ENCODE data around the gene CDKN2B.
A peak's percentile ranks its signal among the peaks of the same experiment; 100 is the strongest.
"Not testable (repeated sequence)": the region's sequence is repeated elsewhere in the genome, so short reads cannot be mapped to it uniquely, and the experiment has no call there.

The CDKN2B gene, protein sequence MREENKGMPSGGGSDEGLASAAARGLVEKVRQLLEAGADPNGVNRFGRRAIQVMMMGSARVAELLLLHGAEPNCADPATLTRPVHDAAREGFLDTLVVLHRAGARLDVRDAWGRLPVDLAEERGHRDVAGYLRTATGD

DNA sequence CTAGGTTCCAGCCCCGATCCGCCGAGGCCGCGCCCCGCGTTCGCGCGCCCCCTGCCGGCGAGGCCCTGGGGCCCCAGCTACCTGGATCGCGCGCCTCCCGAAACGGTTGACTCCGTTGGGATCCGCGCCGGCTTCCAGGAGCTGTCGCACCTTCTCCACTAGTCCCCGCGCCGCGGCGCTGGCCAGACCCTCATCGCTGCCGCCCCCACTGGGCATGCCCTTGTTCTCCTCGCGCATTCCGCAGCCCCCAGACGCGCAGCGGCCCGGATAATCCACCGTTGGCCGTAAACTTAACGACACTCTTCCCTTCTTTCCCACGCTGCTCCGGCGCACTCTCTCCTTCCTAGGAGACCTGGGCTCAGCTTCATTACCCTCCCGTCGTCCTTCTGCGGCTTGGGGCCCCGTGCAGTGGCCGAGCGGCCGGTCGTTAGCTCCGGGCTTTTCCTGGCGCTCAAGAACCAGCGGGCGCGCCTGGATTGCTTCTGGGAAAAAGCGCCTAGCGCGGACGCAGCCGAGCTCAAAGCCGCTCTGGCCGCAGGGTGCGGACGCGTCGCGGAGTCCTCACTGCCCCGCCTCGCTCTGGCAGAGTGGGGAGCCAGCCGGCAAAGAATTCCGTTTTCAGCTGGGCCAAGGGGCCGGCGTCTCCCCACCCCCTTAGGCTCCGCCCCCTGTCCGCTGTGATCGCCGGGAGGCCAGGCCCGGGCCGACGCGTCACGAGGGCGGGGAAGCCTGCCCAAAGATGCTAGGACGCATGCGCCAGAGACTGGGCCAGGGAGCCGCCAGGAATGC lies at the start of gene CDKN2B:
Gene CDKN2B (minus strand): TSS at position 589 of the 789 bp plus-strand sequence. CDS start 352 bp downstream, at position 237.
- peak; percentile 81 to 94 for DNase-seq

DNA sequence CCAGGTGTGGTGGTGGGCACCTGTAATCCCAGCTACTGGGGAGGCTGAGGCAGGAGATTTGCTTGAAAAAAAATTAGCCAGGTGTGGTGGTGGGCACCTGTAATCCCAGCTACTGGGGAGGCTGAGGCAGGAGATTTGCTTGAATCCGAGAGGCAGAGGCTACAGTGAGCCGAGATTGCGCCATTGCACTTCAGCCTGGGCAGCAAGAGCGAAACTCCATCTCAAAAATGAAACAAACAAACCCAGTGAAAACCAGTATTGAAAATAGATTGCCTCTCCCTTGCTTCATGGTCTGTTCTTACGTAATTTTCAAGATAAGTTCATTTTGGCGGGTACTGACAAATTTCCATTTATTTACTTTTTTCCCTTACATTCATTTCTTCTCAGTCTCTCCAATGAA lies 48.9 kb upstream of the CDKN2B start:
- DNase-seq = not testable (repeated sequence)

DNA sequence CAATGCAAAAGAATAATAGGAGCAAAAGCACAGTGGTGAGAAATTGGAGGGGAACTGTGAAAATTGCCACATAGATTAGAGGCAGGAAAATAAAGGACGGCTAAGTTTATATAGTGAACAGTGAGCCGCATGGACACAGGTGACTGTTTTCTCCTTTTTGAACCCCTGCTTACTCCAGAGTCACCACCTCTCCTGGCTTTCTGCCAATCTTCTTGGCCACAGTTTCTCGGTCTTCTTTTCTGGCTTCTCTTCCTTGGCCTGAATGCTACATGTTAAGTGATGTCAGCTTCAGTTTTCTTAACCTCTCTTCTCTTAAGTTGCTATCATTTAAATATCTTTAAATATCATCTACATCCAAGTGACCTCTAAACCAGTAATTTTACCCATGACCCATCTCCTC lies 47.3 kb upstream of the CDKN2B start:
- no peak for DNase-seq

DNA sequence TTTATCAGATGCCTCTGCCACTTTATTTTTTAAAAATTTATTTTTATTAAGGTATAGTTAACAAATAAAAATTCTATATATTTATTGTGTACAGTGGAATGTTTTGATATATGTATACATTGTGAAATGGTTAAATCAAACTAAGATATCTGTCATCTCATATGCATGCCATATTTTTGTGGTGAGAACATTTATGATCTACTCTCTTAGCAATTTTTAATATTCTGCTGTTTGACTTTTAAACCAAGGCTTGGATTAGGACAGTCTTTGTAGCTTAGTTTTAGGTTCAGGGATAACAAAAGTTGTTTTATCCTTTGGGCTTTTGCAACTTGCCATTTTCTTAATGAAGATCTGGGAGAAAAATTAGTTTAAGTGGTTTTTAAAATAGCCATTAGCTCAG lies 46.0 kb upstream of the CDKN2B start:
- no peak for DNase-seq

DNA sequence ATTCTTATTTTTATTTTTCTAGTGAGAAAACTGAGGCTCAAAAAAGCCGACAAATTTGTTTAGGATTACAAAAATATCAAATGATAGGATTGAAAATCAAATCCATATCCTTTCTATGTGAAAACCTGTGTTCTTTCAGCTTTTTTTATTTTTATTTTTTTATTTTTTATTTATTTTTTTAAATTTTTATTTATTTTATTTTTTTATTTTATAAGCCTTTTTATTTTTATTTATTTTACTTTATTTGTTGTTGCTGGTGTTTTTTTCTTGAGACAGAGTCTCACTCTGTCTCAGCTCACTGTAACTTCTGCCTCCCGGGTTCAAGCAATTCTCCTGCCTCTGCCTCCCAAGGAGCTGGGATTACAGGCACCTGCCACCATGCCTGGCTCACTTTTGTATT lies 45.4 kb upstream of the CDKN2B start:
- DNase-seq = no peak

DNA sequence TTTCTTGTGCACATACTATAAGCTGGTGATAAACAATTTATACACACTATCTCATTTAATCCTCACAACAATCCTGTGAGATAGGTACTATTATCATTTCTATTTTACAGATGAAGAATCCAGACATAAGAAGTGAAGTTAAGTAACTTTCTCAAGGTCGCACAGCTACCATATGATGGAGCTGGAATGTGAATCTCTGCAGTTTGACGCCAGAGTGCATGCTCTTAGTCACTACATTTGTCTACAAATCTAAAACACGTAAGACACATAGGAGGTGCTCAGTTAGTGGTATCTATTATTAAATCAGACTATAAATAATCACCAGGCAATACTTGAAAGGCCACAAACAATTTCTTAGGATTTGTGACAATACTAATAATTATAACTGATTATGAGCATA lies 45.0 kb upstream of the CDKN2B start:
- no peak for DNase-seq

DNA sequence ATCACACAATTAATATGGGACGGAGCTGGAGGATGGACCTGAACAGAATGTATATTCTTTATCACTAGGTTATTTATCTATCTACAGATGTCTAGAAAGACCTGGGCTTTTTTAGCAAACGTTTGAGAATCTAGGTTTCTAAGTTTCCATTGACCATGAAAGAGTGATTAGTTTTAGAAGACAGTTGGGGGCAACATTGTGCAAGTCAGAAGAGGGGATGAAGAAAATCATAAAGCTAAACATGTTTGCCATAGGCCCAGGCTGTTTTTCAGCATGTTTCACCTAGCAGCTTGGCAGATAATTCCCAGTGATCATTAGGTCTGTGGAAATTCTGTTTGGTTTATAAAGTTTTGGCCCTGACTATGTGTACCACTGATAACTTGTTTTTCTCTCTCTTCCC lies 44.1 kb upstream of the CDKN2B start:
- DNase-seq = no peak

DNA sequence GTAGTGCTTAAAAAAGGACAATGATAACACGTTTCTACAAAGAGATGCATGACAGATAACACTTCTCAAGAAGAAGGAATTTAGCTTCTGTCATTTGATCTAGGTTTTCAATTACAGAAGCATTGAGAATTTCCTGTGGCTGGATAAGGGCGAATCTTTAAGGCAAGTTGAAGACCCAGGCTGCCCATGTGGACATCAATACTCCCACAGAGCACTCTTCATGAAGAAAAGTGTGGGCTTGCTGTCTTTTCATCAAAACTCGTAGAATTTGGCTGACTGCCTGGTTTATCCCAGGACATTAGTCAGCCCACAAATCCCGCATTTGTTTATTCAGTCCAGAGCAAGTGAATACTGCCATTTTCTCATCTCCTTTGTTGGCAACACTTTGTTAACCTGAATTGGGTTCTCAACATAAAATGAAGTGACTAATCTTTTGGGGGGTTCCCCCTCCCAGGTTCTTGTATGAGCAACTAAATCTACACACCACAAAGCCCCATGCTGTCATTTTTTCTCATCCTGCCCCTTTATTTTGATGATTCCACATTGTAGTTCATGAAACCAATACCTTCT lies 43.4 kb upstream of the CDKN2B start:
- DNase-seq = peak in 1 of 2 donors; percentile 7

DNA sequence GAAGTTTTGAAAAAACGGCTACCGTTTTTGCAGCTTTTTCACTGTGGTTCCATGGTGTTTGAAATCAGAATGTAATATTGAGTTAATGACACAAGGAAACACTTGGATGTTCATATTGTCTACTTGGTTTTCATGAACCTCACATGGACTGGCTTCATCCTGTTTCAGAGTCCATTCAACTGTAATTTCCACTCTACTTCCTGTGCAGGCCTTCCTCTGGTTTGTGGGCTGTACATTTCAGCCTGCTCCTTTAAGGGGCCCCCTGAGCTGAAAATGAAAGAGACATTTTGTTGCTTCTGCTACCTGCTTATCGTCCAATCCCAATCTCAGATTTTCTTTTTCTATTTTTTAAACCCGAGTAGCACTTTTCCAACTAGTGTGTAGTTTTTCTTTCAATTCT lies 41.8 kb upstream of the CDKN2B start:
- DNase-seq = no peak

DNA sequence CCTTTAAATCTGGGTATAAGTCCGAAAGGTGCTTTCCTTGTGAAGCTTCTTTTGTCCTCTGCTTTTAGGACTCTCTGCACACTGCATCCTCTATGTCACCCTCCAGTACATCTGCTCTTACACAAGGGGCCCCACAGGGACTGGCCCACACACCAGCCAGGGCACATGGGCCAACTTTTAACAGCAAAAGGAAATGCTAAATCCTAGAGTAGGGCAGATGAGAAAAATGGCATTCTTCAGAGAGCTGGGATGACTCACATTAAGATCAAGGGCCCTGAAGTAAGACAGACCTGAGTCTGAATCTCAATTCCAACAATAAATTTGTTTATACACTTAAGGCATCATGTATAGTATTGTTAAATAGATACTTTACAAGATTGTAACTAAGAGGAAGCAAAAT lies 40.3 kb upstream of the CDKN2B start:
- no peak for DNase-seq

DNA sequence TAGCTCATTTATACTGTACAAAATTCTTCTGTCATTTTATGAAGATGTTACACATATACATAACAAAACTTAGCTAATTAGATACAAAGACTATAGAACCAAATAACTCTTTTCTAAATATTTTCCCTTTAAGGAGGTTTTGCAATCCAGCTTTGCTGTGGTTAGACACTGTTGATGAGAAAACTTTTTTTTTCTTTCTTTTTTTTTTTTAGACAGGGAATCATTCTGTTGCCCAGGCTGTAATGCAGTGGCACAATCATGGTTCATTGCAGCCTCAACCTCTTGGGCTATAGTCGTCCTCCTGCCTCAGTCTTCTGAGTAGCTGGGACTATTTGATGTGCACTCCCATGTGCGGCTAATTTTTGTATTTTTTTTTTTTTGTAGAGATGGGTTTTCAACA lies 38.5 kb upstream of the CDKN2B start:
- no peak for DNase-seq

DNA sequence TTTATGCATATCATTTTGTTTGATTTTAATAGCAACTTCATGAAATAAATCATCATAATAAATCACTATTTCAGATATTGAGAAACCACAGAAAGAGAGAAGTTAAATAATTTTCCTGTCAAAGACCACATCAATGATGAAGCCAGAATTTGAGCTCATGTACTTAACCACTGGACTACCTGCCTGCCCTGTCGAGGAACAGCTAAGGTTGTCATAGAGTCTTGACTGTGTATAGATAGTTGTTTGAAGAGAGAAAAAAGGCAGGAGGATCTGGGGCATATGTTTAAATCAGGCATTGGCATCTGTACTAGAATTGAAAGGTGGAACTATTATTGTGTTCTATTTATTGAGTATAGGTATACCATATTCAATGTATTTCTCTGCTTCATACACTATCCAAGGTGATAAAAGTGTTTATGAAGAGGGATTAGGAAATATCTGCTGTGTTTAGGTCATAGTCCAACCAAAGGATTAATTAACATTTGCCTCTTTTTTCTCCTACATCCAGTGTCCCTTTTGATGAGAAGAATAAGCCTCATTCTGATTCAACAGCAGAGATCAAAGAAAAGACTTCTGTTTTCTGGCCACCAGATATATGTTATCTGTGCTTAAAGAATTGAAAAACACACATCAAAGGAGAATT lies 37.3 kb upstream of the CDKN2B start:
- no peak for DNase-seq

DNA sequence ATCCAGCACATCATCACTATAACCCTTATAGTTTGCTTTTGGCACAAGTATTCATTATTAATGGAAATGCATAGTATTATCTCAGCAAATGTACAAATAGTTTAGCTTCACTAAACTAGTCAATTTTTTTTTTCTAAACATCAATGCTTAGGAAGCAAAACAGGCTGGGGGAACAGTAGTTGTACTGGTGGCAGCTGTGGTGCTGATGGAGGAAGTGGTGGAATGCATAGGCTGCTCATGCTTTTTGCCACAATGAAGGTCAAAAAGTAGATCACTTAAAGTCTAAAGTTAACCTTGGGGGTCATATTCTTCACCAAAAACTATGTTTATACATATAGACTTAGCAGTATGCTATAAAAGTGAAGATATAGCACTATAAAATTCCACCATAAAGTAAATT lies 36.3 kb upstream of the CDKN2B start:
- no peak for DNase-seq

DNA sequence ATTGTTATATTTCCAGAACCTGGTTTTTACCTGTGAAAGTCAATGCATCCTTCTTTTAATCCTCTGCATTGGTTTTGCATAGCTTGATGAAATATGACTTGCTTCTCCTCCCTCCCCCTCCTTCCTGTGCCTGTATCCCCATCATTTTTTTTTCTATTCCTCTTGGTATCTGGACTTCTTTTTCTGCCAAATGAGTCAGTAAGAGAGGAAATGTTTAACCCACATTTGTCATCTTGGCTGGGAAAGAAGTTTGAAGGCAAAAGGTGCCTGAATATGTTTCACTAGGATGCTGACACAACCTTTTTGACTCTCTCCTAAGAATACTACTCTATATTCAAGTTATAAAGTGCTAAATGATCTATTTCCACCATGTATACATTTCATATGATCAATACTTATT lies 35.5 kb upstream of the CDKN2B start:
- DNase-seq = no peak

DNA sequence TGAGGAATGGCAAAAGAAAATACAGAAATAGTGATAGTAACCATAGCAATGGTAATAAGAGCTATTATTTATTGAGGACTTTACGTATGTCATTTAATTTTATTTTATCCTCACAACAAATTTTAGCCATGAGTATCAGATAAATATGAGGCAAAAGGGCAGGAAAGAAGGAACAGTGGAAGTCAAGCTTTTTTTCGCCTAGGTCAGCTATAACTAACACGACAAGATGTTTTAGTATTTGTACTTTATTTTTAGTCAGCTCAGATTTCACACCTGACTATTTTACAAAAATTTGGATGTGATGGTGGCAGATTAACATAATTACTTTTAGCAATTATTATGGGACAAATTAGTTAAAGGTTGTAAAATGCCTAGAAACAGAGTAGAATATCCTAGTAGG lies 34.8 kb upstream of the CDKN2B start:
- no peak for DNase-seq

DNA sequence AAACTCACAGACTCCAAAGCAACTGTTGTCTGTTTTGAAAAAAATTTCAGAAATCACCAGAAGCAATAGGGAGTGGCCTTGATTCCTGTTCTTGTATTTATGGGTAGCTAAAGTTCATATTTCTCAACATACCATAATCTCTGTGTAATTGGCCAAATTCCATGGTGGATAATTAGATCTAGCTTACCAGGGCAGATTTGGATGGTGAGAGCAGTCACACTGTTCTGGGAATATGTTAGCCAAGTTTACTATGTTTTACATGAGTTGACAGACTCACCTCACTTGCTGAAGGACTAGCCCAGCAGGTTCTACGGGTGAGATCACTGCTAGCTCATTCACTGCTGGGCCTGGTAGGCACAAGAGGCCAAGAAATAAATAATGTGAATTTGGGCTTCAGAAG lies 32.7 kb upstream of the CDKN2B start:
- DNase-seq = no peak

DNA sequence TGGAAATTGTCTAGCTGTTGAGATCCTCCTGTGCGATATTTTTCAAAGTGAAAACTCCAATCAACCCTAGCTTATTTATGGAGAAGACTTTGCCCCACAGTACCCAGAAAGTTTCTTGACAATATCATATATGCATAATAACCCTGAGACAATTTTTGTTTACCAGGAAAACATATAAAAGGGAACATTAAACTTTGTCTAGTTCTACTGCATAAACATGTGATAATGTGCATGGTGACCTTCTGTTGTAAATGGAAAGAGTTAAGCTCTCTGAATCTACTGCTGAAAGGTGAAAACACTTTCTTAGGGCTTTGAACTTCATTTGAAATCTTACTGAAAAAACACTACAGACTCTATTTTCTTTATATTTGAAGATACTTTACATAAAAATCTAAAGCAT lies 32.2 kb upstream of the CDKN2B start:
- no peak for DNase-seq

DNA sequence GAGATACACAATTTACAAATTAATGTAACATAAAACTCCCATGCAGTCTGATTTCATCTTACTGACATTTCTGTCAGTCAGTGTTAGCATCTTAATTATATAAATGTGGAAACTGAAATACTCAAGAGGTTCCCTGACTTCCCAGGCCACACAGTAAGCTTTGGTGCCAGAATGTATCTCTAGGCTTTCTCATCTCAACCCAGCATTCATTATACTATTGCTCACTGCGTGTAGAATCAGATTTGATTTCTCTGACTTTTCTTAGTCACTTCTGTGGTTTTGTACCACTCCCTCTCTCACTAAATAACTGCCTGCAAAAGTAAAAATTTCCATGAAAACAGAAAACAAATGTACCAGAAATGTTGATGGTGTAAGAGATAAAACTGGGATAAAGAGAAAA lies 31.7 kb upstream of the CDKN2B start:
- no peak for DNase-seq

DNA sequence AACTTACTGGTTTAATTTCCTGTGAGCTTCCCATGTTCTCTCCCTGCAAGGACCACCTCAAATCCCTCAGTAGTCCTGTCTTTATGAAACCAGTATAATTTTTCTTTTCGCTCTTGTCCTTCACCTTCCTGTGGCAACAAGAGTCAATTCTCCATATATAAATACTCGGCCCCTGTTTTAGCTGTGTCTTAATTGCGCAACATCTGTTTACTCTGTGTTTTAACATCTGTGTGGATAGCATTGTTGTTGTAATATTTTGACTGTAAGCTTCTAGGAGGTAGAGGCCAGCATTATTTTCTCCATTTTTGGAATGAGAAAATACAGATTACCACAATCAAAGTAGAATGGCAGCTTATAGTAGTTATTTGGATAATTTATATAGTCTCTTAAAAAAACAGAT lies 30.2 kb upstream of the CDKN2B start:
- no peak for DNase-seq

DNA sequence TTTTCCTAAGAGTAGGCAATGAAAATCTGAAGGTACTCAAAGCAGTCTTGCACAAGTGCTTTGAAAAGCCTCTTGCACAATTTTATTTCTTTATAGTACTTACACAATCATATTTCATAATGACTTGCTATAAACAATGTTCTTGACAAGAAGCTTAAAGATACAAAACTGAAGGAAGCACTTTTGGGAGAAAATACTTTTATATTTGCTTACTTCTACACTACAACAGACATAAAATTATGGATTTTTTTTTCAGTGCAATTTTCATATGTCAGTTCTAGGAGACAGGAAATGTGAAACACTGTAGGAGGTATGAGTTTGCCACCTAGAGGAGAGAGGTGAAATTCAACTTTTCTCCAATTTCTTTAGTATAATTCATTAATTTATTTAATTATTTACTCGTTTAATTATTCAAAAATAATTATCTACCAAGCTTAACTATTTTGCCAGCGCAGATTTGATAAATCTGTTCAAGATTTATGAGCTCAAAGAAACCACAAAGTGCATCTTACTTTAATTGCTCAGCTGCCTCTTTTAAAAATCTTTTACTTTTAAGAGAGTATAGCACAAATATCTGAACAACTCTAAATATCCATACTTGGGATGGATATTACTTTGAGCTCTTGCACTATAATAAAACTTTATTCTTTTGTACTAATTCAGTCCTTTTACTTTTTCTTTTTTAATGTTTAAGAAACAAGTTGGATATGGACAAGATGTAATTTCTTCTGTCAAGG lies 29.0 kb upstream of the CDKN2B start:
- no peak for DNase-seq

DNA sequence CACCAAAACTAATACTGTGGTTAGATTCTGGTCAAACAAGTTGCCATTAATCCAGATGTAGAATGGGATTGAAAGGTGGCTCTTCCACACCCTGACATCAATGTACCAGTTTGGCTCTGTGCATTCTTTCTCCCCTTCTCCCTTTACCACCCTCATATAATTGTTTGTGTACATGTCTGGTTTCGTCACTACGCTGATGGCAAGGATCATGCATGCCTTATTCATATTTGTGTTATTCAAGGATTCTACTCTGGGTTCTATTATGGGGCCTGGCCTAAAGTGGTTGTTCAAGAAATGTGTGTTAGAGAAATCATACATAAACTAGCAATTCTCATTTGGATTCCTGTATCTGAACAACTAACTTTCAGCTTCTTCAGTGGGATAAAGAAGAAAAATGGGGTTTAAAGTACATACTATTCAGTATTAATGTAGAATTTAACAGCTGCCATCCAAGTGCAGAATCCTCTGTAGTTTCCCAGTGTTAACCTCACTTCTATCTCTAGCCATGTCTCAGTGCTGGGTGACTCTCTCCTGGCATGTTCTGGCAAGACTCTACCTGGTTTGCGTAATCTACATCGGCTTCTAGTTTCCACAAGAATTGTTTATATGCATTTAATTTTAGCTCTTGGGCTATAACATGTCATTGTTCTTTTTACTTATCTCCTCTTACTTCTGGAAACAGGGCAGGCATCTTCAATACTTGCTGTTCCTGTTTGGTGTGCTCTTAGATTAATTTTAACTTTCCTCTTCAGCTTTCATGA lies 27.9 kb upstream of the CDKN2B start:
- no peak for DNase-seq

DNA sequence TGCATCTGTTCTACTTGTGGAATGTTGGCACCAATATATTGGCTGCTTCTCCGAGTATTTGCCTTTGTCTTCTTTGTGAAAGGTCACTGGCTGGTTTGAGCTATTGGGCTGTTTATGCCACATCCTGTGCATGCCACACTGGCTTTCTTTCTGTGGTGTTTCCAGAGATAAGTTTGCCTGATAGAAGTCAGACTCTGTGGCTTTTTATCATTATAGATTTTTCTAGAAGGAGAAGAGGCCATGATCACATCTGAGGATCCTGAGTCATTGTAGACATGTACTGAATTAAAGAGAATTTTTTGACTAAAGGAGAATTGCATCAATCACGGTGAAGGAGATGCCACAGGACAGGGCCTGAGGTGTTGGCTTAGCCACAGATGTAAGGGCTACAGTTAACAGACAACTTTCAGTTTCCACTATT lies 26.5 kb upstream of the CDKN2B start:
- no peak for DNase-seq

All from hippocampal formation (tissue), 2 donors.